Measurements from ENCODE around the gene ZNF787.

The ZNF787 gene

DNA sequence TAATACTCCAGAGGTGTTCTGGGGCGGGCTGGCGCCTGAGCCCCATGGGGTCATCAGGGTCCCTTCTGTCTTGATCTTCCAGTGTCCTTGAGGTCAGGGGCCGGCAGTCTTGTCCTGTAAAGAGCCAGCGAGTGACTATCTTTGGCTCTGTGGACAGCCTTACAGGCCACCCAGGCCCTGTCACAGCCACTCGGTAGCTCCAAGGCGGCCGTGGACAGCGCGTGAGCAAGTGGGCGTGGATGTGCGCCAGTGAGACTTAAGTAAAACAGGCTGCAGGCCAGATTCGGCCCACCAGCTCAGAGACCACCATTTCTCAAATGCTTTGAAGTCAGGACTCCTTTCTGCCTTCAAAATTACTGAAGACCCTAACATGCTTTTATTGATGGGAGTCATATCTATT is 23.7 kb upstream of the ZNF787 start:
- no peaks in the 10 kb centered on the region for H3K27me3 ChIP-seq (ENCODE audit: control insufficient read depth in 1 of 2, insufficient read depth in 1 of 2, low read length in 2 of 2)
- H3K4me1 ChIP-seq (ENCODE audit: control insufficient read depth, insufficient read depth, low read depth, low read length) = peaks cover 14% of the 10 kb centered on the region
- H3K9me3 ChIP-seq (ENCODE audit: control insufficient read depth, low read length) = no peaks in the 10 kb centered on the region
- no peak overlapping the region for H2BK15ac ChIP-seq (ENCODE audit: low read depth, poor library complexity, severe bottlenecking)
- peaks cover 44% of the 10 kb centered on the region for H3K79me1 ChIP-seq (replicated peaks; ENCODE audit: low read length, poor library complexity, severe bottlenecking)
- H3K14ac ChIP-seq (ENCODE audit: low read length in 2 of 2) = no peak overlapping the region
- H2BK12ac ChIP-seq (ENCODE audit: low read length in 2 of 2) = no peak overlapping the region
- no peak overlapping the region for H3K23ac ChIP-seq (ENCODE audit: low read length in 2 of 2)
- DNase-seq = no peak
- no peak overlapping the region for H2AFZ ChIP-seq (ENCODE audit: low read depth, low read length)
- H3K4me2 ChIP-seq (ENCODE audit: low read length, poor library complexity, severe bottlenecking) = no peak overlapping the region
- no peak overlapping the region for H3K9ac ChIP-seq (ENCODE audit: low read length)
- WGBS = 90% methylated on average over 11 of the region's 12 CpGs
- no peak overlapping the region for H4K8ac ChIP-seq (ENCODE audit: low read length)
- no peak overlapping the region for H2AK5ac ChIP-seq (ENCODE audit: low read length, severe bottlenecking)
- peaks cover 21 to 55% of the 10 kb centered on the region in 2 experiments for H3K36me3 ChIP-seq (ENCODE audit: control insufficient read depth in 1 of 2, insufficient read depth in 2 of 2, low read depth in 1 of 2, low read length in 2 of 2)
- no peak overlapping the region for H3K4ac ChIP-seq (ENCODE audit: low read depth in 1 of 2, low read length in 2 of 2)
- no peak overlapping the region for H2BK120ac ChIP-seq (ENCODE audit: low read depth, low read length)
- no peak overlapping the region for H2BK5ac ChIP-seq (ENCODE audit: low read depth, low read length, poor library complexity, severe bottlenecking)
- H3K4me3 ChIP-seq (ENCODE audit: insufficient read depth in 1 of 2, low read depth in 1 of 2, low read length in 2 of 2) = no peak overlapping the region
- no peak overlapping the region for H4K91ac ChIP-seq (ENCODE audit: low read length)
- H3K18ac ChIP-seq (ENCODE audit: low read depth in 1 of 2, low read length in 2 of 2) = no peak overlapping the region
- H3K27ac ChIP-seq (ENCODE audit: low read length, poor library complexity, severe bottlenecking) = no peak overlapping the region

DNA sequence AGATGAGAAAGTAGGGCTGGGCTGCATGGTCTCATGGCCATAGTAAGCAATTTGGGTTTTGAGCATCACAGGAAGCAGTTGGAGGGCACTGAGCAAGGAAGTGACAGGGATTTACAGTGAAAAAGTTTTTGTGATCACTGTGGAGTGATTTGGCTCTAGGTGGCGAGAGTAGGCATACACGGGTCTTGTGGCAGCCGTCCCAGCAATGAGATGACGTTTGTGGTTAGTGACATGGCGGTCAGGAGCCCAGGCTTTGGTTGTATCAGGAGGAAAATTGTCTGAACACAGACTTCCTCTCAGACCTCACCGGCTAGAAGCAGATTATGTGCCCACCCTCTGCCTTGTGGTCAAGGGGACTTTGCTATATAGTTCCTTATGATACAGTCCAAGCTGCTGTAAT is 23.3 kb upstream of the ZNF787 start:
- DNase-seq = no peak
- Histone ChIP-seq H2BK120ac (ENCODE audit: low read depth, low read length) (no peak overlapping the region), H3K9ac (ENCODE audit: low read length) (no peak overlapping the region), H2BK5ac (ENCODE audit: low read depth, low read length, poor library complexity, severe bottlenecking) (no peak overlapping the region), H3K4ac (ENCODE audit: low read depth in 1 of 2, low read length in 2 of 2) (no peak overlapping the region), H3K27ac (ENCODE audit: low read length, poor library complexity, severe bottlenecking) (no peak overlapping the region), H2BK12ac (ENCODE audit: low read length in 2 of 2) (no peak overlapping the region), H2BK15ac (ENCODE audit: low read depth, poor library complexity, severe bottlenecking) (no peak overlapping the region), H4K91ac (ENCODE audit: low read length) (no peak overlapping the region), H3K79me1 (replicated peaks; ENCODE audit: low read length, poor library complexity, severe bottlenecking) (peaks cover 41% of the 10 kb centered on the region), H4K8ac (ENCODE audit: low read length) (no peak overlapping the region), H2AFZ (ENCODE audit: low read depth, low read length) (no peak overlapping the region), H3K4me1 (ENCODE audit: control insufficient read depth, insufficient read depth, low read depth, low read length) (peaks cover 15% of the 10 kb centered on the region), H3K23ac (ENCODE audit: low read length in 2 of 2) (no peak overlapping the region), H2AK5ac (ENCODE audit: low read length, severe bottlenecking) (no peak overlapping the region), H3K14ac (ENCODE audit: low read length in 2 of 2) (no peak overlapping the region), H3K4me2 (ENCODE audit: low read length, poor library complexity, severe bottlenecking) (no peak overlapping the region), H3K18ac (ENCODE audit: low read depth in 1 of 2, low read length in 2 of 2) (no peak overlapping the region), H3K36me3 (ENCODE audit: control insufficient read depth in 1 of 2, insufficient read depth in 2 of 2, low read depth in 1 of 2, low read length in 2 of 2) (peaks cover 18 to 51% of the 10 kb centered on the region in 2 experiments), H3K4me3 (ENCODE audit: insufficient read depth in 1 of 2, low read depth in 1 of 2, low read length in 2 of 2) (no peak overlapping the region), H3K9me3 (ENCODE audit: control insufficient read depth, low read length) (no peaks in the 10 kb centered on the region), H3K27me3 (ENCODE audit: control insufficient read depth in 1 of 2, insufficient read depth in 1 of 2, low read length in 2 of 2) (no peaks in the 10 kb centered on the region)
- over 99% methylated on average over 6 of the region's 6 CpGs for WGBS

DNA sequence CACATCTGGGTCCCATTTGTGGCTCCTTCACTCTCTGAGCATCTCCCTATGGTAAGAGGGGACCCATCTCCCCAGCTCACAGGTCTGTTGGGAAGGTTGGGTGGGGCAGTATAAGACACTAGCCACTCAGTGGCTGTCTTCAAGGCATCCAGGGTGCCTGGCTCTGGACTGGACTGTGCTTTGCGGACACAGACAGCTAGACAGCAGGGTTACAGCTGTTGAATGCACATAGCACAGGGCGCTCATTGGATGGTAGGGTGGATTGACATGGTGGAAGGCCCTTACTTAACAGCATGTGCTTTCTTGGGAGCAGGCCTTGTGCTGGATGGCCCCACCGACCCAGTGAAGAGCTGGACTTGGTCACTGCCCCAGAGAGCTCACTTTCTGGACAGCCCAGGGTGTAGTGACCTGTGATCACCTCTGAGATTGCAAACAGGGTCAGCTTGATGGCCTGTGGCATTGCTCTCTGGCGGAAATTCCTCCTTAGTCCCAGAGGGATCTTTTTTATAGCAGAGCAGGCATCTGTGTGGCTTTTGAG is 21.9 kb upstream of the ZNF787 start:
- Histone ChIP-seq H2BK15ac (ENCODE audit: low read depth, poor library complexity, severe bottlenecking) (no peak overlapping the region), H2AK5ac (ENCODE audit: low read length, severe bottlenecking) (no peak overlapping the region), H3K4me3 (ENCODE audit: insufficient read depth in 1 of 2, low read depth in 1 of 2, low read length in 2 of 2) (no peak overlapping the region), H3K23ac (ENCODE audit: low read length in 2 of 2) (no peak overlapping the region), H3K18ac (ENCODE audit: low read depth in 1 of 2, low read length in 2 of 2) (no peak overlapping the region), H3K4ac (ENCODE audit: low read depth in 1 of 2, low read length in 2 of 2) (no peak overlapping the region), H2BK12ac (ENCODE audit: low read length in 2 of 2) (peak overlapping the region in 1 of 2 experiments; percentile 21), H2BK5ac (ENCODE audit: low read depth, low read length, poor library complexity, severe bottlenecking) (no peak overlapping the region), H3K4me2 (ENCODE audit: low read length, poor library complexity, severe bottlenecking) (no peak overlapping the region), H3K27ac (ENCODE audit: low read length, poor library complexity, severe bottlenecking) (no peak overlapping the region), H3K4me1 (ENCODE audit: control insufficient read depth, insufficient read depth, low read depth, low read length) (peaks cover 15% of the 10 kb centered on the region), H2AFZ (ENCODE audit: low read depth, low read length) (no peak overlapping the region), H3K14ac (ENCODE audit: low read length in 2 of 2) (no peak overlapping the region), H2BK120ac (ENCODE audit: low read depth, low read length) (no peak overlapping the region), H3K79me1 (replicated peaks; ENCODE audit: low read length, poor library complexity, severe bottlenecking) (peaks cover 32% of the 10 kb centered on the region), H4K91ac (ENCODE audit: low read length) (no peak overlapping the region), H3K36me3 (ENCODE audit: control insufficient read depth in 1 of 2, insufficient read depth in 2 of 2, low read depth in 1 of 2, low read length in 2 of 2) (peaks cover 12 to 40% of the 10 kb centered on the region in 2 experiments), H3K27me3 (ENCODE audit: control insufficient read depth in 1 of 2, insufficient read depth in 1 of 2, low read length in 2 of 2) (no peaks in the 10 kb centered on the region), H3K9me3 (ENCODE audit: control insufficient read depth, low read length) (no peaks in the 10 kb centered on the region), H3K9ac (ENCODE audit: low read length) (no peak overlapping the region), H4K8ac (ENCODE audit: low read length) (no peak overlapping the region)
- DNase-seq = no peak
- 96% methylated on average over 4 of the region's 4 CpGs for WGBS

- Histone ChIP-seq H3K4ac (ENCODE audit: low read depth in 1 of 2, low read length in 2 of 2) (peak overlapping the region in 1 of 2 experiments; percentile 41), H3K79me1 (replicated peaks; ENCODE audit: low read length, poor library complexity, severe bottlenecking) (peaks cover 26% of the 10 kb centered on the region), H2AK5ac (ENCODE audit: low read length, severe bottlenecking) (no peak overlapping the region), H2BK15ac (ENCODE audit: low read depth, poor library complexity, severe bottlenecking) (no peak overlapping the region), H3K23ac (ENCODE audit: low read length in 2 of 2) (peak overlapping the region in 1 of 2 experiments; percentile 28), H3K9ac (ENCODE audit: low read length) (peak overlapping the region; percentile 85), H3K36me3 (ENCODE audit: control insufficient read depth in 1 of 2, insufficient read depth in 2 of 2, low read depth in 1 of 2, low read length in 2 of 2) (peaks cover 6 to 33% of the 10 kb centered on the region in 2 experiments), H3K27me3 (ENCODE audit: control insufficient read depth in 1 of 2, insufficient read depth in 1 of 2, low read length in 2 of 2) (no peaks in the 10 kb centered on the region), H3K4me3 (ENCODE audit: insufficient read depth in 1 of 2, low read depth in 1 of 2, low read length in 2 of 2) (peak overlapping the region in 1 of 2 experiments; percentile 86), H3K9me3 (ENCODE audit: control insufficient read depth, low read length) (no peaks in the 10 kb centered on the region), H3K27ac (ENCODE audit: low read length, poor library complexity, severe bottlenecking) (no peak overlapping the region), H3K14ac (ENCODE audit: low read length in 2 of 2) (no peak overlapping the region), H3K4me1 (ENCODE audit: control insufficient read depth, insufficient read depth, low read depth, low read length) (peaks cover 15% of the 10 kb centered on the region), H2AFZ (ENCODE audit: low read depth, low read length) (no peak overlapping the region), H2BK5ac (ENCODE audit: low read depth, low read length, poor library complexity, severe bottlenecking) (no peak overlapping the region), H4K8ac (ENCODE audit: low read length) (no peak overlapping the region), H2BK120ac (ENCODE audit: low read depth, low read length) (no peak overlapping the region), H2BK12ac (ENCODE audit: low read length in 2 of 2) (no peak overlapping the region), H3K18ac (ENCODE audit: low read depth in 1 of 2, low read length in 2 of 2) (no peak overlapping the region), H3K4me2 (ENCODE audit: low read length, poor library complexity, severe bottlenecking) (peak overlapping the region; percentile 80), H4K91ac (ENCODE audit: low read length) (no peak overlapping the region)
- DNase-seq = no peak
- WGBS = 76% methylated on average over 17 of the region's 17 CpGs
Measured at GRCh38 chr19:56142087-56142787, 21.1 kb upstream of the ZNF787 start.

Data from mesenchymal stem cell (in vitro differentiated cells and primary cell).